ENCODE data around the gene MPI. TPM values are rescaled to one million over a fixed set of nuclear protein-coding genes. Genes with fewer than 3 reads are reported as not detected.

MPI gene
- polyA plus RNA-seq, 3 donors: 19.2 to 19.9 (median 19.7) TPM

DNA sequence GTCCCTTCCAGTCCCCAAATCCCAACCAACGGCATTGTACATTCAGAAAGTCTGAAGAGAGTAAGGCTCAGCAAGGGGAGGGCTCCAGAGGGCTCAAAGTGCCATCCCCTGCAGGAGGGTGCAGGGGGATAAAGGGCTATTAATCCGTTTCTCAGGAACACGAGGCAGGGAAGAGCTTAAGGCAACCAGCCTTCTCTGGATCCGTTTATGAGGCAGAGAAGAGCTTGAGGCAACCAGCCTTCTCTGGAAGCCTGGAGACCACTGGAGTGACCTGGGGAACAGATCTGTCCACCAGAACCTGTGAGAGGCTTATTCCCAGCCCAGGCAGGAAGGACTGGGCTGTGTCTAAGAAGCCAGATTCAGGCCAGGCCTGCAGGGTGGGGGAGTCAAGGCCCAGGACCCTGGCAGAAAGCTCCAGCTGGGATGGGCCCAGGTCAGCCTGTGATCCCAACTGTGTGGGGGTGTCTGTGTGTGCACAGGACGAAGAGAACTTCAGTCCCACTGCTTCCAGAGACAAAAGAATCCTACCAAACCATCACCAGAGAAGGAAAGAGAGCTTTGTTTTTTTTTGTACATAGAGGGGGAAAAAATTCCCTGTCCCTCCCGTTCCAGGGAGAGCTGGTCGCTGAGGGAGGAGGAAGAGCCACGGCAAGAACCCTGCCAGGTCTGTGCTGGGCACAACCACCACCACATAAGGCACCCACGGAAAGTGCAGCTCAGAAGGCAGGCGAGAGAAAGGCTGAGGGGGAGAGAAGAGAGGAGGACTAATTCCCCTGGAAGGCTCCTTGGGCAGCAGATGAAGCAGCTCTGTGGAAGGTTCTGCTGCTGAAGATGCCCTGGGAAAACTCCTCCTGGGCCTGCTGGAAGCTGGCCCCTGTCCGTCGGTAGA, 45.3 kb upstream of the MPI start:
- peaks cover 16 to 22% of the 10 kb centered on the region in 2 donors for H3K4me1 ChIP-seq (ENCODE audit: control insufficient read depth in 1 of 2, insufficient read depth in 2 of 2, low read length in 2 of 2)
- intact Hi-C loops (cut with micrococcal nuclease): loop anchor here (10.0 kb wide), 1 partner anchor 60 kb away; the partner anchor contains the start of gene FAM219B (in 2 of the 2)
- H3K4me3 Mint-ChIP-seq: no peak overlapping the region

GRCh38 chr15:74845208-74845568, 44.7 kb upstream of the MPI start:
- no peak overlapping the region for H3K9ac ChIP-seq (ENCODE audit: insufficient read depth, low read length, poor library complexity, severe bottlenecking)
- no peaks in the 10 kb centered on the region for H3K9me3 Mint-ChIP-seq
- no peak for DNase-seq
- H3K79me2 ChIP-seq (ENCODE audit: insufficient read depth, low read length): peaks cover 2% of the 10 kb centered on the region
- H3K36me3 Mint-ChIP-seq: peaks cover 49 to 66% of the 10 kb centered on the region in 2 donors
- no peak overlapping the region for H3K4me2 ChIP-seq (replicated peaks; ENCODE audit: extremely low read depth, low read length, poor library complexity, severe bottlenecking)
- intact Hi-C loops (cut with micrococcal nuclease): loop anchor here (10.0 kb wide), 1 partner anchor 60 kb away; the partner anchor contains the start of gene FAM219B (in 2 of the 2)
- H3K4me3 Mint-ChIP-seq: no peak overlapping the region
- no peak overlapping the region for H3K27ac ChIP-seq (ENCODE audit: low read depth in 1 of 2, low read length in 2 of 2)
- no peaks in the 10 kb centered on the region for H3K9me3 ChIP-seq (replicated peaks in 1 of 2; ENCODE audit: control insufficient read depth in 1 of 2, insufficient read depth in 1 of 2, low read length in 2 of 2)
- H2AFZ ChIP-seq (ENCODE audit: insufficient read depth, low read depth, low read length, poor library complexity, severe bottlenecking): no peak overlapping the region
- H3K4me1 ChIP-seq (ENCODE audit: control insufficient read depth in 1 of 2, insufficient read depth in 2 of 2, low read length in 2 of 2): peaks cover 16 to 22% of the 10 kb centered on the region in 2 donors
- H4K20me1 ChIP-seq (ENCODE audit: insufficient read depth, low read length): peaks cover 50% of the 10 kb centered on the region
- 50% methylated on average over 2 of the region's 5 CpGs for WGBS (ENCODE audit: insufficient coverage)
- H3K4me1 Mint-ChIP-seq: peaks cover 37% of the 10 kb centered on the region
- H3K4me3 ChIP-seq (replicated peaks in 1 of 3; ENCODE audit: low read depth in 2 of 3, low read length in 3 of 3): no peak overlapping the region
- TF ChIP-seq, protein P1, sequence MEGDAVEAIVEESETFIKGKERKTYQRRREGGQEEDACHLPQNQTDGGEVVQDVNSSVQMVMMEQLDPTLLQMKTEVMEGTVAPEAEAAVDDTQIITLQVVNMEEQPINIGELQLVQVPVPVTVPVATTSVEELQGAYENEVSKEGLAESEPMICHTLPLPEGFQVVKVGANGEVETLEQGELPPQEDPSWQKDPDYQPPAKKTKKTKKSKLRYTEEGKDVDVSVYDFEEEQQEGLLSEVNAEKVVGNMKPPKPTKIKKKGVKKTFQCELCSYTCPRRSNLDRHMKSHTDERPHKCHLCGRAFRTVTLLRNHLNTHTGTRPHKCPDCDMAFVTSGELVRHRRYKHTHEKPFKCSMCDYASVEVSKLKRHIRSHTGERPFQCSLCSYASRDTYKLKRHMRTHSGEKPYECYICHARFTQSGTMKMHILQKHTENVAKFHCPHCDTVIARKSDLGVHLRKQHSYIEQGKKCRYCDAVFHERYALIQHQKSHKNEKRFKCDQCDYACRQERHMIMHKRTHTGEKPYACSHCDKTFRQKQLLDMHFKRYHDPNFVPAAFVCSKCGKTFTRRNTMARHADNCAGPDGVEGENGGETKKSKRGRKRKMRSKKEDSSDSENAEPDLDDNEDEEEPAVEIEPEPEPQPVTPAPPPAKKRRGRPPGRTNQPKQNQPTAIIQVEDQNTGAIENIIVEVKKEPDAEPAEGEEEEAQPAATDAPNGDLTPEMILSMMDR (IDR thresholded peaks at IDR 0.05): no peak
- peaks cover 0 to 3% (median 0%) of the 10 kb centered on the region in 3 donors for H3K27me3 Mint-ChIP-seq (ENCODE audit: low read depth in 3 of 3)
- H3K27ac Mint-ChIP-seq: peak overlapping the region in 4 of 7 donors; percentile 17 to 72 (median 38)
- no peaks in the 10 kb centered on the region for H3K27me3 ChIP-seq (ENCODE audit: control insufficient read depth in 2 of 2, insufficient read depth in 2 of 2, low read length in 2 of 2)
- H3K36me3 ChIP-seq (replicated peaks in 1 of 2; ENCODE audit: control insufficient read depth in 1 of 2, insufficient read depth in 2 of 2, low read length in 2 of 2): peaks cover 55 to 60% of the 10 kb centered on the region in 2 donors

More for the DNA sequence above, 45.3 kb upstream of the MPI start:
- no peak overlapping the region for H3K4me2 ChIP-seq (replicated peaks; ENCODE audit: extremely low read depth, low read length, poor library complexity, severe bottlenecking)
- no peak overlapping the region for H2AFZ ChIP-seq (ENCODE audit: insufficient read depth, low read depth, low read length, poor library complexity, severe bottlenecking)
- peaks cover 44% of the 10 kb centered on the region for H4K20me1 ChIP-seq (ENCODE audit: insufficient read depth, low read length)
- H3K36me3 ChIP-seq (replicated peaks in 1 of 2; ENCODE audit: control insufficient read depth in 1 of 2, insufficient read depth in 2 of 2, low read length in 2 of 2): peaks cover 51 to 54% of the 10 kb centered on the region in 2 donors
- no peak overlapping the region for H3K4me3 ChIP-seq (replicated peaks in 1 of 3; ENCODE audit: low read depth in 2 of 3, low read length in 3 of 3)
- Mint-ChIP-seq H3K27me3 (ENCODE audit: low read depth in 3 of 3) (peaks cover 0 to 3% (median 0%) of the 10 kb centered on the region in 3 donors), H3K27ac (peak overlapping the region in 5 of 7 donors; percentile 22 to 68 (median 57)), H3K36me3 (peaks cover 43 to 63% of the 10 kb centered on the region in 2 donors), H3K4me1 (peaks cover 37% of the 10 kb centered on the region), H3K9me3 (no peaks in the 10 kb centered on the region)
- H3K9me3 ChIP-seq (replicated peaks in 1 of 2; ENCODE audit: control insufficient read depth in 1 of 2, insufficient read depth in 1 of 2, low read length in 2 of 2): no peaks in the 10 kb centered on the region
- H3K27me3 ChIP-seq (ENCODE audit: control insufficient read depth in 2 of 2, insufficient read depth in 2 of 2, low read length in 2 of 2): no peaks in the 10 kb centered on the region
- TF ChIP-seq, protein P1 (IDR thresholded peaks at IDR 0.05): no peak
- no peak overlapping the region for H3K9ac ChIP-seq (ENCODE audit: insufficient read depth, low read length, poor library complexity, severe bottlenecking)
- WGBS (ENCODE audit: insufficient coverage): 76% methylated on average over 6 of the region's 12 CpGs
- no peak for DNase-seq
- peaks cover 2% of the 10 kb centered on the region for H3K79me2 ChIP-seq (ENCODE audit: insufficient read depth, low read length)
- no peak overlapping the region for H3K27ac ChIP-seq (ENCODE audit: low read depth in 1 of 2, low read length in 2 of 2)
